Measurements from ENCODE around the gene FGGY. TPM values are rescaled to one million over a fixed set of nuclear protein-coding genes. Genes with fewer than 3 reads are reported as not detected.

Gene FGGY
- total RNA-seq, 1 experiment from 2014 or later, result 4.7 TPM

GRCh38 chr1:59803458-59804038, 506.7 kb downstream of the FGGY start:
- H3K4me2 ChIP-seq (ENCODE audit: low read depth, low read length, poor library complexity, severe bottlenecking), result no peak overlapping the region
- H3K4me3 ChIP-seq (ENCODE audit: low read length), result no peak overlapping the region
- no peaks in the 10 kb centered on the region for H3K36me3 ChIP-seq (ENCODE audit: insufficient read depth, low read length)
- H2AFZ ChIP-seq (ENCODE audit: low read length), result no peak overlapping the region
- no peaks in the 10 kb centered on the region for H3K9me3 ChIP-seq (ENCODE audit: low read length)
- H3K27me3 ChIP-seq (ENCODE audit: low read length), result no peaks in the 10 kb centered on the region
- H3K4me1 ChIP-seq (ENCODE audit: low read length), result no peaks in the 10 kb centered on the region
- no peak for DNase-seq
- H3K9ac ChIP-seq (ENCODE audit: low read length), result no peak overlapping the region
- H3K27ac ChIP-seq (ENCODE audit: low read length), result no peak overlapping the region
- no peaks in the 10 kb centered on the region for H4K20me1 ChIP-seq (ENCODE audit: insufficient read depth, low read depth, low read length)
- H3K79me2 ChIP-seq (ENCODE audit: low read length), result no peaks in the 10 kb centered on the region
- no peaks in the 10 kb centered on the region for H3K9me2 ChIP-seq (replicated peaks; ENCODE audit: insufficient read depth, low read length)

GRCh38 chr1:59804301-59804700, 507.4 kb downstream of the FGGY start:
- no peak overlapping the region for H2AFZ ChIP-seq (ENCODE audit: low read length)
- H3K27ac ChIP-seq (ENCODE audit: low read length), result no peak overlapping the region
- H3K9me3 ChIP-seq (ENCODE audit: low read length), result no peaks in the 10 kb centered on the region

GRCh38 chr1:59805554-59805953, 508.7 kb downstream of the FGGY start:
- Histone ChIP-seq H3K9ac (ENCODE audit: low read length) (no peak overlapping the region), H2AFZ (ENCODE audit: low read length) (no peak overlapping the region), H3K4me1 (ENCODE audit: low read length) (no peaks in the 10 kb centered on the region), H3K79me2 (ENCODE audit: low read length) (no peaks in the 10 kb centered on the region), H3K4me2 (ENCODE audit: low read depth, low read length, poor library complexity, severe bottlenecking) (no peak overlapping the region), H3K27me3 (ENCODE audit: low read length) (no peaks in the 10 kb centered on the region), H3K36me3 (ENCODE audit: insufficient read depth, low read length) (no peaks in the 10 kb centered on the region), H3K4me3 (ENCODE audit: low read length) (no peak overlapping the region), H3K9me3 (ENCODE audit: low read length) (no peaks in the 10 kb centered on the region), H3K27ac (ENCODE audit: low read length) (no peak overlapping the region), H4K20me1 (ENCODE audit: insufficient read depth, low read depth, low read length) (no peaks in the 10 kb centered on the region), H3K9me2 (replicated peaks; ENCODE audit: insufficient read depth, low read length) (no peaks in the 10 kb centered on the region)
- no peak for DNase-seq

More at GRCh38 chr1:59804301-59804700, 507.4 kb downstream of the FGGY start:
- H3K9me2 ChIP-seq (replicated peaks; ENCODE audit: insufficient read depth, low read length), result no peaks in the 10 kb centered on the region
- no peaks in the 10 kb centered on the region for H4K20me1 ChIP-seq (ENCODE audit: insufficient read depth, low read depth, low read length)
- H3K4me1 ChIP-seq (ENCODE audit: low read length), result no peaks in the 10 kb centered on the region
- no peak overlapping the region for H3K4me3 ChIP-seq (ENCODE audit: low read length)
- no peak for DNase-seq
- H3K79me2 ChIP-seq (ENCODE audit: low read length), result no peaks in the 10 kb centered on the region
- no peaks in the 10 kb centered on the region for H3K27me3 ChIP-seq (ENCODE audit: low read length)
- no peaks in the 10 kb centered on the region for H3K36me3 ChIP-seq (ENCODE audit: insufficient read depth, low read length)
- H3K9ac ChIP-seq (ENCODE audit: low read length), result no peak overlapping the region
- H3K4me2 ChIP-seq (ENCODE audit: low read depth, low read length, poor library complexity, severe bottlenecking), result no peak overlapping the region

Small RNA genes within 50 kb of the gene (small RNA-seq; reads per million reads assigned to genes)
- not detected for gene MIR4711
